HepG2 (cell line): ENCODE results near the gene TRPM5. TPM values are rescaled to one million over a fixed set of nuclear protein-coding genes. Genes with fewer than 3 reads are reported as not detected.

Source experiments
- ATAC-seq: fragments of 200-7000 bp; cut with Tn5 transposase; 3 replicates; pipeline ENCODE4 v1.9.1; 2020; ENCODE audit warnings: mild to moderate bottlenecking, moderate library complexity
- BruUV-seq: library from RNA; stranded (reverse); fragments of 400-500 nt; replicated peaks from 2 replicates; lab custom pipeline; 2021; lab: Mats Ljungman, UMichigan
- CTCF ChIA-PET: fragments of 300-600 bp; formaldehyde crosslinking; extraction: SDS; loops from one replicate; lab custom pipeline; 2021; ENCODE audit warnings: low total read pairs, inconsistent platforms, low intra/inter-chr PET ratio; lab: Yijun Ruan, JAX
- POLR2A ChIA-PET: fragments of 350-600 bp; sonication (Branson Sonifier 250); formaldehyde crosslinking; loops from one replicate; lab custom pipeline; 2020; ENCODE audit warnings: antibody characterized with exemption, inconsistent platforms; lab: Yijun Ruan, JAX
- DNase-seq: peaks from one replicate; pipeline ENCODE4 v3.0.0-alpha.2; 2015; ENCODE audit warnings: low spot score
- FAIRE-seq: peaks from 3 replicates; lab custom pipeline; 2011; peaks lifted over from hg19 to GRCh38; lab: Jason Lieb, UNC
- H2AFZ ChIP-seq: one replicate; pipeline ENCODE4 v1.6.1; 2011; ENCODE audit warnings: low read length, inconsistent platforms
- H3K27ac ChIP-seq: fragments of 300-600 bp; 3 replicates; pipeline ENCODE4 v1.8.0; 2011; ENCODE audit warnings: mixed run types, mild to moderate bottlenecking, mixed read lengths, low read length, inconsistent platforms; ENCODE audit not compliant: insufficient read depth; ENCODE audit errors: extremely low read length
- H3K27me3 ChIP-seq, 2 experiments: fragments of 200-600 bp in 1 of 2; 2 replicates in 1 of 2; 3 replicates in 1 of 2; pipeline versions ENCODE4 v1.6.0 to v1.8.0; 2011; ENCODE audit warnings: low read length in 2 of 2, mild to moderate bottlenecking in 2 of 2, moderate library complexity in 2 of 2, inconsistent platforms in 1 of 2; ENCODE audit not compliant: insufficient read depth in 2 of 2, control insufficient read depth in 1 of 2
- H3K36me3 ChIP-seq, 2 experiments: fragments of 200-600 bp in 1 of 2; replicated peaks in 1 of 2; 2 replicates in 1 of 2; 3 replicates in 1 of 2; pipeline versions ENCODE4 v1.5.1 to v1.8.0; 2011; ENCODE audit warnings: low read length in 2 of 2, inconsistent platforms in 1 of 2; ENCODE audit not compliant: insufficient read depth in 2 of 2, control insufficient read depth in 1 of 2
- H3K4me1 ChIP-seq: 2 replicates; pipeline ENCODE4 v1.5.1; 2012; ENCODE audit warnings: low read length, inconsistent platforms; ENCODE audit not compliant: insufficient read depth
- H3K4me2 ChIP-seq: 2 replicates; pipeline ENCODE4 v1.6.0; 2011; ENCODE audit warnings: low read depth, low read length, inconsistent platforms
- H3K4me3 ChIP-seq, 3 experiments: fragments of 200-600 bp in 1 of 3; sonication (generic), shearing (Covaris generic) in 1 of 3; replicated peaks in 1 of 3; 2 replicates each; pipeline ENCODE4 v1.5.1; 2011 to 2016; ENCODE audit warnings: low read length in 3 of 3, inconsistent platforms in 2 of 3, low read depth in 2 of 3, mild to moderate bottlenecking in 2 of 3, control low read depth in 1 of 3, mixed read lengths in 1 of 3; ENCODE audit not compliant: insufficient read depth in 1 of 3
- H3K79me2 ChIP-seq: one replicate; pipeline ENCODE4 v1.6.1; 2011; ENCODE audit warnings: low read length, inconsistent platforms; ENCODE audit not compliant: insufficient read depth
- H3K9ac ChIP-seq: 2 replicates; pipeline ENCODE4 v1.6.0; 2011; ENCODE audit warnings: mild to moderate bottlenecking, low read depth, low read length, inconsistent platforms; ENCODE audit not compliant: insufficient read depth
- H3K9me3 ChIP-seq: 2 replicates; pipeline ENCODE4 v1.5.1; 2012; ENCODE audit warnings: mild to moderate bottlenecking, low read length
- H4K20me1 ChIP-seq: 2 replicates; pipeline ENCODE4 v1.6.0; 2011; ENCODE audit warnings: inconsistent platforms, mild to moderate bottlenecking, low read length, moderate library complexity; ENCODE audit not compliant: insufficient read depth
- BCLAF1 ChIP-seq: fragments of 450-650 bp; IDR thresholded peaks from 2 replicates; pipeline ENCODE4 v1.6.1; 2017; ENCODE audit warnings: mild to moderate bottlenecking
- CHCHD3 ChIP-seq: sonication (generic); formaldehyde crosslinking; IDR thresholded peaks from 2 replicates; pipeline ENCODE4 v1.8.0; 2022; ENCODE audit warnings: mild to moderate bottlenecking, missing genetic modification reagents, moderate library complexity
- FOXP4 ChIP-seq: sonication (generic); formaldehyde crosslinking; IDR thresholded peaks from 2 replicates; pipeline ENCODE4 v1.4.0; 2020; ENCODE audit warnings: missing genetic modification reagents
- HDAC1 ChIP-seq: sonication (generic); formaldehyde crosslinking; IDR thresholded peaks from 2 replicates; pipeline ENCODE4 v1.5.1; 2020; ENCODE audit warnings: mild to moderate bottlenecking, missing genetic modification reagents
- JARID2 ChIP-seq: sonication (generic); formaldehyde crosslinking; IDR thresholded peaks from 2 replicates; pipeline ENCODE4 v1.8.1; 2023; ENCODE audit warnings: missing genetic modification reagents, inconsistent platforms; ENCODE audit not compliant: insufficient replicate concordance
- KLF11 ChIP-seq: IDR thresholded peaks from 2 replicates; pipeline ENCODE4 v1.6.1; 2016; ENCODE audit warnings: missing compliant biosample characterization
- KMT2B ChIP-seq: IDR thresholded peaks from 2 replicates; pipeline ENCODE4 v1.6.1; 2016; ENCODE audit warnings: missing genetic modification reagents, missing compliant biosample characterization
- MLLT10 ChIP-seq: sonication (generic); formaldehyde crosslinking; IDR thresholded peaks from 2 replicates; pipeline ENCODE4 v1.4.0; 2020; ENCODE audit warnings: missing genetic modification reagents
- NR2F2 ChIP-seq: IDR thresholded peaks from 2 replicates; pipeline ENCODE4 v1.6.1; 2012; ENCODE audit warnings: low read depth, inconsistent platforms, borderline replicate concordance
- RXRB ChIP-seq: IDR thresholded peaks from 2 replicates; pipeline ENCODE4 v1.6.1; 2016; ENCODE audit warnings: borderline replicate concordance, missing genetic modification reagents, missing compliant biosample characterization
- SMAD9 ChIP-seq: sonication (generic); formaldehyde crosslinking; IDR thresholded peaks from 2 replicates; pipeline ENCODE4 v1.5.1; 2020; ENCODE audit warnings: mild to moderate bottlenecking, missing genetic modification reagents
- TBX2 ChIP-seq: sonication (generic); formaldehyde crosslinking; IDR thresholded peaks from 2 replicates; pipeline ENCODE4 v1.5.0; 2020; ENCODE audit warnings: missing genetic modification reagents, mild to moderate bottlenecking, borderline replicate concordance
- U2AF1 ChIP-seq: fragments of 200-400 bp; formaldehyde crosslinking; optimal IDR thresholded peaks from 2 replicates; pipeline ENCODE3; 2017; ENCODE audit warnings: mild to moderate bottlenecking, low read depth, low read length
- XRCC5 ChIP-seq: fragments of 200-400 bp; formaldehyde crosslinking; optimal IDR thresholded peaks from 2 replicates; pipeline ENCODE3; 2017; ENCODE audit warnings: mild to moderate bottlenecking, low read length
- ZBTB3 ChIP-seq: sonication (generic); formaldehyde crosslinking; IDR thresholded peaks from 2 replicates; pipeline ENCODE4 v1.4.0; 2020; ENCODE audit warnings: low read depth, mild to moderate bottlenecking, moderate library complexity, missing genetic modification reagents, borderline replicate concordance
- ZNF296 ChIP-seq: sonication (generic); formaldehyde crosslinking; conservative IDR thresholded peaks from 2 replicates; pipeline ENCODE4 v1.5.0; 2020; ENCODE audit warnings: mild to moderate bottlenecking, missing genetic modification reagents
- ZNF343 ChIP-seq: sonication (generic); formaldehyde crosslinking; IDR thresholded peaks from 2 replicates; pipeline ENCODE4 v1.4.0; 2020; ENCODE audit warnings: mild to moderate bottlenecking, missing genetic modification reagents
- ZNF629 ChIP-seq: sonication (generic); formaldehyde crosslinking; conservative IDR thresholded peaks from 2 replicates; pipeline ENCODE4 v1.5.0; 2020; ENCODE audit warnings: missing genetic modification reagents
- ZNF670 ChIP-seq: sonication (generic); formaldehyde crosslinking; IDR thresholded peaks from 2 replicates; pipeline ENCODE4 v1.8.0; 2022; ENCODE audit warnings: mild to moderate bottlenecking, missing genetic modification reagents, borderline replicate concordance
- ZNF709 ChIP-seq: sonication (generic); formaldehyde crosslinking; IDR thresholded peaks from 2 replicates; pipeline ENCODE4 v1.5.0; 2020; ENCODE audit warnings: mild to moderate bottlenecking, missing genetic modification reagents
- WGBS: methylation state at CpG from one replicate; pipeline ENCODE4 v1.1.6; 2017; ENCODE audit warnings: low lambda C conversion rate; 5-methylcytosine and 5-hydroxymethylcytosine counted together
- in situ Hi-C: cut with HindIII; loops from 2 replicates; pipeline ENCODE4 v1.10.0; 2017; ENCODE audit warnings: low pct_unique_long_range_greater_than_20kb; ENCODE audit not compliant: extremely low pct_ligation_motif_present
- intact Hi-C: fragments of 100-400 bp; cut with micrococcal nuclease; formaldehyde crosslinking; loops from one replicate; pipeline ENCODE4 v1.10.0; 2022; ENCODE audit not compliant: unreplicated experiment
- polyA plus RNA-seq, 8 experiments: library from polyadenylated mRNA; depleted of rRNA in 3 of 8; stranded (reverse) in 7 of 8; unstranded in 1 of 8; fragments of >200 nt; fragmentation: Illumina TruSeq in 4 of 8; extraction: Trizol in 4 of 8; gene quantifications; 2 replicates each; pipeline versions ENCODE4 v1.2.1 to v1.2.3, GENCODE V29; 2011 to 2016; ENCODE audit warnings: low read depth in 4 of 8, missing spikeins in 1 of 8, mixed read lengths in 1 of 8; ENCODE audit not compliant: insufficient read depth in 1 of 8
- total RNA-seq, 5 experiments: library from RNA; depleted of rRNA; stranded (reverse); fragments of >200 nt; fragmentation: Illumina TruSeq; extraction: Trizol; gene quantifications; 2 replicates each; pipeline ENCODE4 v1.2.3, GENCODE V29; 2016; ENCODE audit warnings: low read depth in 1 of 5

The TRPM5 gene
- total and polyA plus RNA-seq, 2 of the 13 experiments (the other 11 are each of a cell fraction or from before 2014, with no cell fraction given), result 0.12 TPM; not detected in 1

GRCh38 chr11:2462986-2463765, 18.9 kb upstream of the TRPM5 start:
- no peaks in the 10 kb centered on the region for H3K36me3 ChIP-seq
- WGBS, result 11% methylated on average over 12 of the region's 24 CpGs
- H4K20me1 ChIP-seq, result no peaks in the 10 kb centered on the region
- ChIA-PET CTCF (interaction anchor here (0.5 kb wide), 1 partner anchor 403 kb away, joined by 3 read pairs; no protein-coding TSS in a partner anchor), POLR2A (no interaction called here)
- no peak overlapping the region for H2AFZ ChIP-seq
- H3K79me2 ChIP-seq, result no peaks in the 10 kb centered on the region
- peak overlapping the region; percentile 42; the same call in 1 of the 2 replicates for H3K4me2 ChIP-seq
- BruUV-seq, result no TSS peak
- peaks cover 16 to 88% of the 10 kb centered on the region in 2 experiments for H3K27me3 ChIP-seq
- FAIRE-seq (no peak), ATAC-seq (peak; percentile 71), DNase-seq (peak; percentile 65)
- intact Hi-C loops (no loop called here), in situ Hi-C loops (no loop called here)
- H3K4me3 ChIP-seq, result no peak overlapping the region; a peak in 1 of 6 replicates
- peaks cover 21% of the 10 kb centered on the region for H3K4me1 ChIP-seq
- H3K9ac ChIP-seq, result no peak overlapping the region
- no peak overlapping the region for H3K27ac ChIP-seq
- H3K9me3 ChIP-seq, result no peaks in the 10 kb centered on the region
- TF ChIP-seq JARID2 (CRISPR knock-in tag), result no peak
- no peak for TF ChIP-seq ZNF670 (CRISPR knock-in tag)
- 0 out of 2 replicates have a peak, but pooled peaks have one; percentile 17 for TF ChIP-seq RXRB (CRISPR knock-in tag)
- no peak for TF ChIP-seq ZNF296 (CRISPR knock-in tag)
- 0 out of 2 replicates have a peak, but pooled peaks have one; percentile 45 for TF ChIP-seq SMAD9 (CRISPR knock-in tag)
- TF ChIP-seq U2AF1, result no peak
- TF ChIP-seq ZNF709 (CRISPR knock-in tag), result no peak
- TF ChIP-seq CHCHD3, result no peak
- TF ChIP-seq TBX2 (CRISPR knock-in tag), result 0 out of 2 replicates have a peak, but pooled peaks have one; percentile 10
- TF ChIP-seq KMT2B (CRISPR knock-in tag), result no peak
- TF ChIP-seq ZNF629 (CRISPR knock-in tag), result no peak
- no peak for TF ChIP-seq BCLAF1
- TF ChIP-seq NR2F2, result no peak
- no peak for TF ChIP-seq FOXP4 (CRISPR knock-in tag)
- no peak for TF ChIP-seq ZNF343
- peak; percentile 17 for TF ChIP-seq XRCC5
- no peak for TF ChIP-seq KLF11 (CRISPR knock-in tag)
- TF ChIP-seq MLLT10 (CRISPR knock-in tag), result no peak
- no peak for TF ChIP-seq ZBTB3 (CRISPR knock-in tag)
- TF ChIP-seq HDAC1 (CRISPR knock-in tag), result peak; percentile 27; the same call in 1 of the 2 replicates
